Tibial nerve (tissue), 3 donors: ENCODE data around the gene IFNA13.
"Not testable (repeated sequence)": the region's sequence is repeated elsewhere in the genome, so short reads cannot be mapped to it uniquely, and the experiment has no call there.

Source experiments
- CTCF ChIP-seq, 5 experiments: fragments of 200-600 bp in 3 of 5; fragments of 450-650 bp in 2 of 5; sonication (generic) in 3 of 5; IDR thresholded peaks; one replicate each; pipeline ENCODE4 v1.5.1; 2016 to 2019; ENCODE audit warnings: antibody characterized with exemption in 5 of 5, mild to moderate bottlenecking in 3 of 5, moderate library complexity in 2 of 5
- POLR2A ChIP-seq, 2 donors: fragments of 450-650 bp; IDR thresholded peaks; one replicate each; pipeline ENCODE4 v1.6.1; 2017; ENCODE audit warnings: antibody characterized with exemption in 2 of 2, mild to moderate bottlenecking in 2 of 2, moderate library complexity in 2 of 2

- TF ChIP-seq CTCF, POLR2A (IDR thresholded peaks at IDR 0.05): not testable (repeated sequence)
These were observed 688 bp downstream of the IFNA13 start for GRCh38 chr9:21367169-21367568.
